GM20431 (cell line): ENCODE results near the gene LRIG1.

ENCODE experiments used
- in situ Hi-C: fragments of 300-500 bp; cut with MseI, MboI; formaldehyde crosslinking; loops from one replicate; pipeline ENCODE4 v1.15.0; 2020; ENCODE audit warnings: low sequenced_read_pairs; ENCODE audit not compliant: unreplicated experiment

Gene LRIG1, protein sequence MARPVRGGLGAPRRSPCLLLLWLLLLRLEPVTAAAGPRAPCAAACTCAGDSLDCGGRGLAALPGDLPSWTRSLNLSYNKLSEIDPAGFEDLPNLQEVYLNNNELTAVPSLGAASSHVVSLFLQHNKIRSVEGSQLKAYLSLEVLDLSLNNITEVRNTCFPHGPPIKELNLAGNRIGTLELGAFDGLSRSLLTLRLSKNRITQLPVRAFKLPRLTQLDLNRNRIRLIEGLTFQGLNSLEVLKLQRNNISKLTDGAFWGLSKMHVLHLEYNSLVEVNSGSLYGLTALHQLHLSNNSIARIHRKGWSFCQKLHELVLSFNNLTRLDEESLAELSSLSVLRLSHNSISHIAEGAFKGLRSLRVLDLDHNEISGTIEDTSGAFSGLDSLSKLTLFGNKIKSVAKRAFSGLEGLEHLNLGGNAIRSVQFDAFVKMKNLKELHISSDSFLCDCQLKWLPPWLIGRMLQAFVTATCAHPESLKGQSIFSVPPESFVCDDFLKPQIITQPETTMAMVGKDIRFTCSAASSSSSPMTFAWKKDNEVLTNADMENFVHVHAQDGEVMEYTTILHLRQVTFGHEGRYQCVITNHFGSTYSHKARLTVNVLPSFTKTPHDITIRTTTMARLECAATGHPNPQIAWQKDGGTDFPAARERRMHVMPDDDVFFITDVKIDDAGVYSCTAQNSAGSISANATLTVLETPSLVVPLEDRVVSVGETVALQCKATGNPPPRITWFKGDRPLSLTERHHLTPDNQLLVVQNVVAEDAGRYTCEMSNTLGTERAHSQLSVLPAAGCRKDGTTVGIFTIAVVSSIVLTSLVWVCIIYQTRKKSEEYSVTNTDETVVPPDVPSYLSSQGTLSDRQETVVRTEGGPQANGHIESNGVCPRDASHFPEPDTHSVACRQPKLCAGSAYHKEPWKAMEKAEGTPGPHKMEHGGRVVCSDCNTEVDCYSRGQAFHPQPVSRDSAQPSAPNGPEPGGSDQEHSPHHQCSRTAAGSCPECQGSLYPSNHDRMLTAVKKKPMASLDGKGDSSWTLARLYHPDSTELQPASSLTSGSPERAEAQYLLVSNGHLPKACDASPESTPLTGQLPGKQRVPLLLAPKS

GRCh38 chr3:66500576-66501482 lies at the start of gene LRIG1:
LRIG1 (minus strand) TSS chr3:66501022; CDS start chr3:66500407, 615 bp downstream.
- in situ Hi-C loops, result no loop called here

GRCh38 chr3:66544619-66545429 lies 44.0 kb upstream of the LRIG1 start:
- in situ Hi-C loops, result no loop called here

GRCh38 chr3:66542153-66542552 lies 41.3 kb upstream of the LRIG1 start:
- in situ Hi-C loops, result no loop called here

GRCh38 chr3:66539466-66539989 lies 38.7 kb upstream of the LRIG1 start:
- in situ Hi-C loops, result no loop called here

DNA sequence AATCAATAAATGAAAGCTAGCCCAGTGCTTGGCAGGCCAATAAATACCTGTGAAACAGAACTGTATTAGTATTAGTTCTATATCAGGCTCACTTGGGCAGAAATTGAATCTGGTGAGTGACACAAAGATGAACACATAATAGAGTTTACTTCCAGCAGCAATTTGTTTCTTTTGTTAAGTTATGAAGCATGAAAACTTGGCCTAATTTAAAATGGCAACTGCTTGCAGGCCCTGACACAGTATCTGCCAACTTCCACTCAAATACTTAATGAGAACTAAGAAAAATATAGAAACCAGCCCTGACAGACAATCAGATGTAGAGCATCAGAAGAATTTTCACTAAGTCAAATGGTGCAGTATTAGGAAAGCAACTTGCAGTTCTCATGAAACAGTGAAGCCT lies 37.6 kb upstream of the LRIG1 start:
- in situ Hi-C loops, result no loop called here

GRCh38 chr3:66537735-66538134 lies 36.9 kb upstream of the LRIG1 start:
- in situ Hi-C loops, result no loop called here

GRCh38 chr3:66536791-66537190 lies 36.0 kb upstream of the LRIG1 start:
- in situ Hi-C loops, result no loop called here

- in situ Hi-C loops, result no loop called here
These were observed 33.6 kb upstream of the LRIG1 start for GRCh38 chr3:66534304-66534845.

- in situ Hi-C loops, result no loop called here
These were observed 31.8 kb upstream of the LRIG1 start for GRCh38 chr3:66532613-66533012.

GRCh38 chr3:66532160-66532587 lies 31.4 kb upstream of the LRIG1 start:
- in situ Hi-C loops, result no loop called here

DNA sequence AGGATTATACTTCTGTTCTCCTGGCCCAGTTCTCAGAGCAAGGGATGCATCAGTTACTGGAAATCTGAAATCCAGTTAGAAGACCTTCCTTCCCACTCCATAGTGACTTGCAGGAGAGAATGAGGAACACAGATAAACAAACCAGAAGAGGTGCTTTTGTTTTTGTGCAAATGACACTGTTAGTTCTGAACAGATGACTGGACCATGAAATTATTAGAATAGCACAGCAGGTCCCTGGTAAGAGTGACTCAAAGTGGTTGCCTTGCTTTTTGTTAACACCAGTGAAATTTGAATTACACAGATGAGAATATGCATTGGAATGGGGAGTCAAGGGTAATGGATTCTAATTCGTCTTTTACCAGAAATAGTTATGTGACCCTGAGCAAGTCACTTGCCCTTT lies 30.4 kb upstream of the LRIG1 start:
- in situ Hi-C loops, result no loop called here

- in situ Hi-C loops, result no loop called here
These were observed 26.4 kb upstream of the LRIG1 start for GRCh38 chr3:66527246-66527645.

GRCh38 chr3:66525771-66526170 lies 24.9 kb upstream of the LRIG1 start:
- in situ Hi-C loops, result no loop called here

GRCh38 chr3:66520724-66521123 lies 19.9 kb upstream of the LRIG1 start:
- in situ Hi-C loops, result no loop called here

DNA sequence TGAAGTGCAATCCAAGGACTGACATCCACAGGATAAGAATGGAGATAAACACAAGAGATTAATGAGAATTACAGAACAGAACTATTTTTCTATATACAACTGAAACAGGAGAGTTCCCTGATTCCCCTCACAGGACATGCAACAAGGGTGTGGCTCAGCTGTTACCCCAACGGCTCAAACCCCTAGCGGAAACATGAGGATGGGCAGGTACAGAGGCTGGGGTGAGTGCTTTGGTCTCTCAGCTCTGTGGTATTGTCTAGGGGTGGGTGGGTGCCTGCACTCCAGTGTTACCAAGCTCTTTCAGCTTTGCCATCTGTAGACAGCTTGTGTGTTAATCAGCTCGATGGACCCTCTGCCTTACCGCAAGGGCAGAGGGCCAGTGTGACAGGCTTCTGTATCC lies 17.8 kb upstream of the LRIG1 start:
- in situ Hi-C loops, result no loop called here

- in situ Hi-C loops, result no loop called here
These were observed 17.3 kb upstream of the LRIG1 start for GRCh38 chr3:66518126-66518525.

DNA sequence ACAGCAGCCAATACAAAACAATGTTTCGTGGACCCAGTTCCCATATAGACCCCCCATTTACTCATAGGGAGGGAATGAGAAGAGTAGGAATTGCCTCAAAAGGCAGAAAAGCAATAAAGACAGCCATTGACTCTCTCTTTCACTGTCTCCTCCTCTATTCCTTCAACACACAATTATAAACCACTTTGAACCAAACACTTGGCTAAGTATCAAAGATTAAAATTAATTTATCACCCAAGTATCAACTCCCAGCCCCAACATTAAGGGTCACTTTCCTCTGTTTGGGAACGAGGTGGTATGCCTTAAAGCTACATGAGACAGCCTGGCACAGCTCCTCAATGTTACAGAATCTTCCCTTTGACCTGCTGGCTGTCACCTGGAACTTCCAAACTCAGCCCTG lies 16.4 kb upstream of the LRIG1 start:
- in situ Hi-C loops, result no loop called here

DNA sequence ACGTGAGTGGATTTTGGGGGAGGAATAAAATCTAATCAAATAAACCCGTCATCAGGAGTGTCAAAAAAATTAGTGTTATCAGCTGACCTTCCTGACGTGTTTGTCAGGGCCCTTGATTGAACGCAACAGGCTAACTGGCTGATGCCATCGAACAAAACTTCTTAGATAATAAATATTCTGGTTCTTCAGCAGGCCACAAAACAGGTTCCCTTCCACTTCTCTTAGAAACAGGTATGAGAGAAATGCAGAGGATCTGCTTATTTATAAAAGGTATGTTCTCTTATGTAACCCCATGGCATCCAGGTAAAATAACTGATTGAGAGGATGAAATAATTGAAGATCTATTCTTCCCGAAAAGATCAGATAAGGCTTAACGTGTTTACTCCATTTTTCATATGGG lies 7.6 kb upstream of the LRIG1 start:
- in situ Hi-C loops, result no loop called here
